Frontal cortex (tissue), 4 donors: ENCODE measurements around the gene STX4. TPM values are rescaled to one million over a fixed set of nuclear protein-coding genes. Genes with fewer than 3 reads are reported as not detected.

ENCODE experiments used
- DNase-seq, 2 donors: peaks; one replicate each; pipeline ENCODE4 v3.0.0; 2012; ENCODE audit warnings: low spot score in 2 of 2
- FAIRE-seq: peaks from 2 replicates; lab custom pipeline; 2012; peaks lifted over from hg19 to GRCh38; lab: Jason Lieb, UNC
- total RNA-seq: library from RNA; depleted of rRNA; stranded (reverse); fragments of >200 nt; gene quantifications from one replicate; pipeline ENCODE4 v1.2.3, GENCODE V29; 2014
- donor health status: control.
- donor health status: control.
- donor health status: control.

The STX4 gene, protein sequence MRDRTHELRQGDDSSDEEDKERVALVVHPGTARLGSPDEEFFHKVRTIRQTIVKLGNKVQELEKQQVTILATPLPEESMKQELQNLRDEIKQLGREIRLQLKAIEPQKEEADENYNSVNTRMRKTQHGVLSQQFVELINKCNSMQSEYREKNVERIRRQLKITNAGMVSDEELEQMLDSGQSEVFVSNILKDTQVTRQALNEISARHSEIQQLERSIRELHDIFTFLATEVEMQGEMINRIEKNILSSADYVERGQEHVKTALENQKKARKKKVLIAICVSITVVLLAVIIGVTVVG
- total RNA-seq, result 13.9 TPM

DNA sequence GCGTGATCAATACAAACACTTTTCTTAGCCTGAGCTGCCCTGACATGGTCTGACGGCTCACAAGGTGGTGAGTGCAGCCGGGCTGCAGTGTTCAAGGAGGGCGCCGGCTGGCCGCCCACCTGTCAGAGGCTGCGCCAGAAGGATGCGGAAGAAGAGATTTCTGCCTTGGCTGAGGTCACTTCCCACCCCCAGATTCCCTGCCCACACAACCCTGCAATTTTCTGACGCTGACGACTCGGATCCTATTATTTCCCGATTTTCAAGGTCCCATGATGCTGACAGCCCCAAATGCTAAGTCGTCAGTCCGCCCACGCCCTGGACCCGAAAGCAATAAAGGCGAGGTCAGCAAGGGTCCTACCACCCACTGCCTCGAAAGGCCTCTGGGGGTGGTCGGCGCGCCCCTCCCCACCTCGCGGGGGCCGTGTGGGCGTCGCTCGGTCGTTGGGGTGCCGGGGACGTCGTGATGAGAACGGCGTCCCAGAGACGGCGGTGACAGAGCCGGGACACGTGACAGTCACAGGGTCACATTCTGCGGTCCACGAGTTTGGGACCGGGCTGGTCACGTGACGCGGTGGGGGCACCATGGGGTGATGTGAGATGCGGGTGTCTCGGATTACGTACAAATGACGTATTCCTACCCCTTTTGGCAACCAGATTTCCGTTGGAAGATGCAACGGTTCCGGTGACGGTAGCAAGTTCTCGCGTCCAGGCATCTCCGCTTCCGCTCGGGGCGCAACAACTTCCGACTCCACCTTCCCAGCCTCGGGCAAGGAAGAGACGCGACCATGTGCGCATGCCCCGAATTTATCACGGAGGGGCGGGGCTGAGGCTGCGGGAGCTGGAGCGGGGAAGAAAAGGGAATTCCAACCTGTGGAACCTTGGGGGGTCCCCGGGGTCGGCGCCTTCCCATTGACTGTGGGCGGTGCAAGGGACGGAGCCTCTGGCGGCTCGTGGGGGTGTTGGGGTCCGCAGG is at the start of gene STX4:
TSS of gene STX4 (plus strand) at position 823 of the 973 bp plus-strand sequence. CDS start 248 bp downstream, outside the sequence.
- peak; percentile 31 for FAIRE-seq
- DNase-seq, result peak; percentile 92 to 94

DNA sequence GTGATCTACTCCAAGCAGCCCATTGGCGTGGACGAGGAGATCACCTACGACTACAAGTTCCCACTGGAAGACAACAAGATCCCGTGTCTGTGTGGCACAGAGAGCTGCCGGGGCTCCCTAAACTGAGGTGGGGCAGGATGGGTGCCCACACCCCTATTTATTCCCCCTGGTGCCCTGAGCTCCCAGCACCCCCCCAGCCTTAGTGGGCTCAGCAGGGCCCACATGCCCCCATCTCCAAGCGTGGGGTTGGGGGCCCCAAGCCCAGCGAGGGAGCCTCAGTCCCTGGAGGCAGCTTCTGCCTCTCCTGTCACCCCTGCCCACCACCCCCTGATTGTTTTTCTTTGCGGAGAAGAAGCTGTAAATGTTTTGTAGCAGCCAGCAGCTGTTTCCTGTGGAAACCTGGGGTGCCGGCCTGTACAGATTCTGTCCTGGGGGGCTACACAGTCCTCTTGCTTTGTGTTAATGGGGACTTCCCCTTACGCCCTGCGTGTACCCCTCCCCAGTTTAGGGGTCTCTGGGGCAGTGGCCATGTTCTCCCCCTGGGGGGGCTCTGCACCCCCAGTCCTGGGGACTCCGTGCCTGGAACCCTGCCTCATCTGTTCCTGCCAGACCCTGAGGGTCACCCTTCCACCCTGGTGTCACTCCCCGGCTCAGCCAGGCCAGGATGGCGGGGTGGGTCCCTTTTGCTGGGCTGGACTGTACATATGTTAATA is 49.3 kb upstream of the STX4 start:
- DNase-seq (no peak), FAIRE-seq (no peak)

- DNase-seq (peak; percentile 88 to 97), FAIRE-seq (no peak)
Observed at GRCh38 chr16:30984669-30985400, 48.5 kb upstream of the STX4 start, which contains the start of gene HSD3B7. TSS of gene HSD3B7 (plus strand) at chr16:30985207. CDS start at chr16:30985659, 452 bp downstream.

GRCh38 chr16:30985401-30986128 is 47.8 kb upstream of the STX4 start:
- FAIRE-seq, result no peak
- no peak for DNase-seq

- DNase-seq (no peak), FAIRE-seq (no peak)
Observed at GRCh38 chr16:30986129-30986991, 47.0 kb upstream of the STX4 start.

DNA sequence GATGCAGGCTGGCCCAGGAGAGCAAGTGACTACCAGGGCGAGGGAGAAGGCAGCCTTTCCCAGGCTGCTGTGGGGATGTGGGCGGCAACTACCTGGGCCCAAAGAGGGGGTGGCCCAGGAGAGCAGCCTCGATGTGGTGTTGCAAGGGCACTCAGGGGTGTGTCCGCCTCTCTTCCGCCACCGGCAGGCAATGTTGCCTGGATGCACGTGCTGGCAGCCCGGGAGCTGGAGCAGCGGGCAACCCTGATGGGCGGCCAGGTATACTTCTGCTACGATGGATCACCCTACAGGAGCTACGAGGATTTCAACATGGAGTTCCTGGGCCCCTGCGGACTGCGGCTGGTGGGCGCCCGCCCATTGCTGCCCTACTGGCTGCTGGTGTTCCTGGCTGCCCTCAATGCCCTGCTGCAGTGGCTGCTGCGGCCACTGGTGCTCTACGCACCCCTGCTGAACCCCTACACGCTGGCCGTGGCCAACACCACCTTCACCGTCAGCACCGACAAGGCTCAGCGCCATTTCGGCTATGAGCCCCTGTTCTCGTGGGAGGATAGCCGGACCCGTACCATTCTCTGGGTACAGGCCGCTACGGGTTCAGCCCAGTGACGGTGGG is 45.7 kb upstream of the STX4 start:
- DNase-seq (no peak), FAIRE-seq (no peak)

- FAIRE-seq, result no peak
- DNase-seq, result no peak
Observed at GRCh38 chr16:30989469-30990047, 43.8 kb upstream of the STX4 start.

DNA sequence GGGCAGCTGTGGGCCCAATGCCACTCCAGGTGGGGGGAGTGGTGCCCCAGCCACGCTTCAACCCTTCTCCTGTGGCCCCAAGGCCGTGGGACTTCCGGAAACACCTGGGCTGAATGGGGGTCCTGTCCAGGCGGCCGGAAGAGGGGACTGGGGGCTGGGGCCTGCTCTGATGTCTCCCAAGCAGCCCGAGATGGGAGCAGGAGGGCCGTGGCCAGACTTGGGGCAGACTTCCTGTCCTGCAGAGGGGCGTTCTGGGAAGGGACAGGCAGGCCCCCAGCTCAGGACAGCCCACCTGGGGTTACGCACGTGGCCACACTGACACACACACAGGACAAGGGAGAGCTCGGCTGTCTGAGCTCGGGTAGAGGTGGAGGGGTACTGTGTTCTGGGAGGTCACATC is 43.3 kb upstream of the STX4 start:
- DNase-seq (no peak), FAIRE-seq (no peak)

DNA sequence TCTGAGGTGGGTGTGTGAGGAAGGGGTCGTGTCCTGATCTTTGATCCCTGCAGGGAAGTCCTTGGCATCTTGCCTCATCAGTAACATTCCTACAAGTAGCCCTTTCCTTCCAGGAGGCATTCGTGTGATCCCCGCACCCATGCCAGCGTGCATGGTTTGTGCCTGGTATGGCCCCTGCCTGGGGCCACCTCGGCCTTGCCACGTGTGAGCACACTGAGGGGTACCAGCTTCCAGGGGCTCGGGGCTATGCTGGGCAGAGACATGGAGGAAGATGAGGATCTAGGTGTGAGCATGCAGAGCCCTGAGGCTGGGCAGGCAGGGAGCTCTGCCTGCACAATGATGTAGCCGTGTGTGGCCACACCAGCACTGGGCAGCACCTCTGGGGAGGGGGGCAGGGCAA is 42.3 kb upstream of the STX4 start:
- FAIRE-seq (no peak), DNase-seq (no peak)

DNA sequence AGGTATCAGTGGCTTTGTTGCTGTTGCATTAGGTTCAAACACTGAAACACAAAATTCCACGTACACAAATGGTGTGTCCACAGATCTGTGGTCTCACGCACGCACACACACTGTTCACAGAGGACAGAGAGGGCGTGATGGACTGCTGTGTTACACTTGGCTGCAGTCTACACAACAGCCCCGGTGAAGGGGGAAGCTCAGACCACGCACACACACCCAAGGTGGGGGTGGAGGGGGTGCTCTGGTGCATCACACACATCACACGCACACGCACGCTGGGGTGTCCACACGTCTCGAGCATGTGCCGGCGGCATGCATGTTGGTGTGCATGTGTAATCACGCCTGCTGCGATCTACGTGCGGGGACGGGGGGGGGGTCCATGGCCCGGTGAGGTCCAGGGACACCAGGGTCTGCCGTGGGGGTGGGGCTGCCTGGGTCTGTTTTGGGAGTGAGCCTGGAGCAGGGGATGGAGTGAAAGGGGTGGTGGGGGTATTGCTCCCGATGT is 41.0 kb upstream of the STX4 start:
- no peak for FAIRE-seq
- no peak for DNase-seq

GRCh38 chr16:30992931-30993816 is 40.2 kb upstream of the STX4 start:
- DNase-seq (no peak), FAIRE-seq (no peak)

GRCh38 chr16:30995927-30996323 is 37.4 kb upstream of the STX4 start:
- FAIRE-seq, result no peak
- DNase-seq, result no peak

- FAIRE-seq (no peak), DNase-seq (no peak)
Observed at GRCh38 chr16:30996324-30996984, 36.9 kb upstream of the STX4 start.

DNA sequence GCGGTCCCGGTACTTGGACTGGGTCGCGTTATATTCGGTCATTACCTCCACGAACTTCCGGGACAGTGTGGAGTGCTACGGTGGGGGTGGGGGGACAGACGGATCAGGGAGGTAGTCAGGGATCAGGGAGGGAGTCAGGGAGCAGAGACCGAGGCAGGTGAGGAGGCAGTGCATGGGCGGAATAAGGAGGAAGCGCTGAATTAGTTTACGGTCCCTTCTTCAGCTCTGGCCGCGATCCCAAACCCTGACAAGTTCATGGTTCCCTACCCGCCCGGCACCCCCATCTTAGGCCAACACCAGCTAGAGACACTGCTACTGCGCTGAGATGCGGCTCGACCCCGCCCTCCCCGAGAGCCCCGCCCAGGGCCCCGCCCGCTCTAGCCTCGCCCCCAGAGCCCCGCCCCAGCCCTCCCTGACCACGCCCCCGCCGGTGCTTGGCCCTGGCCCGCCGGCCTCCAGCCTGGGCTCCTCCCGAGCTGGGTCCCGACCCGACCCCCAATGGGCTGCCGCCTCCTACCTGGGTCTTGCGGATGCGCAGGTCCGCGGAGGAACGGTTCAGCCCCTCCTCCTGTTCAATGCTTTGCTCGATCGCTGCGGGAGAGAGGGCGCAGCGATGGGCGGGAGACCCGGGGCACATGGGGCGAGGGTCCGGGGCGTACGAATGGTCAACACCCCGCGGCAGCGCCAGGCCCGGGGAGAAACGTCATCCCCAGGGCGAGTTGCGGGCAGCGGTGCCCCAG is 36.2 kb upstream of the STX4 start:
- FAIRE-seq (no peak), DNase-seq (peak; percentile 78 to 89)
